Measurements from ENCODE around the gene CHST8.

Gene CHST8

GRCh38 chr19:33675501-33676124 lies 53.9 kb downstream of the CHST8 start:
- peak in 1 of 2 experiments; percentile 27 for DNase-seq

DNA sequence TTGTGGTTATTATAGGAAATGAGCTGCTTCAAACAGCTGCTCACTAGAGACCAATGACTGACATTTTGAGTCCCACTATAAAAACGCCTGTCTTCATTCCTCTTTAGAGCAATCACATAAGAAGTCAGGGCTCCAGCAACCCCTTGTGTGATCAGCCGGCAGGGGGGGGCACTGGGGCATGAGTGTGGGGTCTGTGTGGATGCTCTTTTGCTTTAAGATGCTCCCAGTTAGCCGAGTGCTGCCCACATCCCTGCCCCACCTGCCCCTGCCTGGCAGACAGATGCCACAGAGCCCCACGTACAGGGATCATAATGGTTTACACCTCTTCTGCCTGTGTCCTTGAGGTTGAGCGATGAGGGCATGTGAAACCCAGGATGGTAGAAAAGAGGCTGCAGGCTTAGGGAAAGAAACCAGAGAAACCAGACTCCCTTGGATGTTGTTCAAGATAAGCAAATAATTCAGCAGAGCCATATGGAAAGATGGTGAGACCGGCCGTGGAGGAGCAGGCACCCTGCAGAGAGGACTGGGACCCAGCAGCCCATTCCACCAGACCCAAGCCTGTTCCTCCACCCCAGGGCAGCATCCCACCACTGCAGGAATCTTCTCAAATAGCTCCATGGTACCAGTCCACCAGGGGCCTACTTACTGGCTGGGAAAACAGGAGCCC lies 55.4 kb downstream of the CHST8 start:
- DNase-seq = peak in 1 of 2 experiments; percentile 25

- DNase-seq = no peak
Observed at GRCh38 chr19:33677745-33678426, 56.1 kb downstream of the CHST8 start.

DNA sequence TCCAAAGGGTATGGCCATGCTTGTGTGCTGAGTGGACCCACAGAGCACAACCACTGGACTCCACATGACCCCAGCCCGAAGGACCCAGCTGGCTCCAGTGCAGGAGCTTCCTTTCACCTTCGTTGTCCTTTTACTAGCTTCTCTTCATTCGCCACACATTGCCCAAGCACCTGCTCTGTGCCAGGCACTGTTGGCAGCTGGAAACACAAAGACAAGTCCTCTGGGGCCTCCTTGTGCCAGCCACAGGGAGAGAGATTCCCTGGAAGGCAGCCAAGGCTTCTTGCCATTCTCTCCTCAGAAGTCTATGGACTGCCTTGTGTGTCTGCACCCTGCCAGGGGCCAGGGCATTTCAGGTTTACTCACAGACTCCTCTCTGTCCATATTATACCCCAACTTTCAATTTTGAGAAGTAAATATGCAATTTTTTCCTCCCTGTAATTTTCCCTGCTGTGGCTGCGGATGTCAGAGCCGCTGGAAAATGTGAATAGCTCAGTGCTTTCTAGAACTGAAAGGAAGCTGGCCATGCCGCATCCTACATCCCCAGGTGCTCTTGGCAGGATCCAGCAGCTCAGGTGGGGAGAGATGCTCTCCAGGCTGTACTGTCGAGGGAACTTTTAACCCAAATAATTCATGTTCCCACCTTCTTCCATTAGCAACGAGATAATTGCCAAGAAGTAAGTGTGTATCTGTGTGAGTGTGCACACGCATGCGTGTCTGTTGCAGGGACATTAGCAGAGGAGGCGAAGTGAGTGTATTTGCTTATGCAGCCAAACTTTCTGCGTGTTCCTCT lies 57.2 kb downstream of the CHST8 start:
- DNase-seq = peak; percentile 70 to 90

DNA sequence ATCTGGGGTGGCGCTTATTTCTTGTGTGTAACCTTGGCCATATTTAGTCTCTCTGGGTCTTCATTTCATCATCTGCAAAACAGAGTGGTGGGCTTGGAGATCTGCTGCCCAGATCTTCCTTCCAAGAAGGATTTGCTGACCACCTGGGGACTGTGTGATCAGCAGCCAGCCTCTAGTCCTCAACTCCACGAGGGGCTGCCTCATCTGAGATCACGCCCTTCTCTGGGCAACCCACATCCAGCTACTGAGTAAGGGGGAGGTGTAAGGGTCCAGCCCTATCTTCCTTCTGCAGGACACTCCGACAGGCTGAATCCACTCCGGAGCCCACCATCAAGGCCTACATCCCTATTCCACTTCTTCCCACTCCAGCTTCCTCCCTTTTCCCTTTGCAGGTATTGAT lies 57.9 kb downstream of the CHST8 start:
- DNase-seq = no peak

DNA sequence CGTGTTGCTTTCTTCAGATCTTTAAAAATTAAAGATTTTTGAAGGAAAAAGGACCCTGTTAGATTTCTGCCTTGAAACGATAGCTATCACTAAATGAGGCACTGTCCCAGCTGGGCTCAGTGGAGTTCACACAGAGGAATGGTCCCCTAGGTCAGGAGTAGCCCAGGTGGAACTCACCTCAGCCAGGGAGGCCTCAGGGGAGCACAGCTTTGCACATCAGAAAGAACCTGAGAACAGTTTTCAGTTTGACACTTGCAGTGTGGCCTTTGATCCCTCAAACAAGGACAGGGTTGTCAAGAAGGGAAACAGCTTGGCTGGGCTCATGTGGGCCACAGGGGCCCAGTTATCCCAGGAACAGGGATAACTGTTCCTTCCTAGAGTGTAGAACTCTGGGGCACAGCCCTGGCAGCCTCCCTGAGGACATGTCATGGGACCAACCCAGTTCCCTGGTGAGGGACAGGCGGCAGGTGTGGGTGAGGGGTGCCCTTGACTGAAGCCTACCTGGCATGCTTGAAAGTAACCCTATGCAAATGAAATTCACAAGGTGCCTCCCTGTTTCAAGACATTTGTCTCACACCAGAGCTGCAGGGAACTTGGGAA lies 59.4 kb downstream of the CHST8 start:
- no peak for DNase-seq

- DNase-seq = no peak
Observed at GRCh38 chr19:33683881-33684537, 62.3 kb downstream of the CHST8 start.

DNA sequence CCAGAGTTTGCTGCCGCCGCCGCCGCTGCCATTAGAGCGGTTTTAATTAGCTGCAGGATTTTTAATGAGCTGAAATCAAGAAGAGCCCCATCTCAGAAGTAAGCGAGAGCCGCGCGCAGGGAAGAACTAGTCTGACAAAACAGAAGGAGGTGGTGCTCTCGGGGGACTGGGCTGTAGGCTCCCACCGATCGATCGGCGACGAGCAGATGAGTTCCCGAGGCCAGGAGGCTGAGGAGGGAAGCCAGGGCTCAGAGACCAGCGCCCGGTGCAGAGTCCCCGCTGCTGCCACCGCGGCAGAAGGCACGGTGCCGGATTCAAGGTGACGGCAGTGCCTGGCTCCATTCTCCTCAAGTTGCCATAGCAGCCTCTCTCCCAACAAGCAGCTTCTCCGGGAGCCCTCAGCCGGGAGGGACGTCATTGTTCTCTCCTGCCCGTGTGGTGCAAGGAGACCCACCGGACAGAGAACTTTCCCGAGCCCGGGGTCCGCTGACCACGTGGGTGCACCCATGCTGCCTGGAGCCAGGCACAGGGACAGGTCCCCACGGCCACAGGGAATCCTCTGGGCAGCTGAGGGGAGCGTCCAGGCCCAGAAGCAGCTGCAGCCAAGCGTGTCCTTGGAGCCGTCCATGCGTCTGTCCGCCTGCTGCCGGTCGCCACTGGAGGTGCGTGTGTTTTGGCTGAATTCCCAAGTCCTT lies 62.9 kb downstream of the CHST8 start:
- DNase-seq = peak; percentile 63 to 70

DNA sequence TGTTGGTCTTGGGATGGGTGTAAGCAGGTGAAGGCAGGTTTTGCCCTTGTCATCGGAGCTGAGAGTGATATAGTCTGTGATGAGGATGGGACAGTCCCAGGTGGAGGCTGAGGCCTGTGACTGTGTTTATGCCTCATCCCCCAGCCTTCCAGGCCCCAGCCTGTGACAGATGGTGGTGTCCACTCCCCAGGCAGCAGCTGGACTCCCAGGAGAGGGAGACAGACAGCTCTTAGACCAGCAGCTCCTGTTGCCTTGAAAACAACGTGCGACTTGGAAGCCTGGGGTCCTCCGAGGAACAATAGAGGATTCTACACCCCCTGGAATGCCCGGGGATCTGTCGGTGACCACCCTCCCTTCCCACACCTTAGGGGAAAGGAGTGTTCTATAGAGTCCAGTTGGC lies 63.8 kb downstream of the CHST8 start:
- DNase-seq = peak; percentile 48 to 58

DNA sequence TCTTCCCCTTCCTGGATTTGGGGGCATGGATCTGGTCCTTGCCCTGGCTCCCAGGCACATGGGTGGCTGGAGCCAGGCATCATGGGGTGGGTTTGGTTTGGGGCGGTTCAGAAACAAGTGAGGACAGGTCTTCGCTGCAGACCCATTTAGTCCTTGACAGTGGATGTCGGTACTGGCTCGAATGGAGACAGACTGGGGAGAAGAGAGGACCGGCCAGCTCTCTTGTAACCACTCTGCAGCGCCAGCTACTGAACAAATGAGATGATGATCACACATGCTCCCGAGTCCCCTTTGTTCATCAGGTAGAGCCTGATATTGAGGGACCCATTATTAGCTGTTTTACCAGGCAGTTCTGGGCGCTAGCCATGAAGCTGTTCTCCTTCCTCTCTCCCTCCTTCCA lies 64.5 kb downstream of the CHST8 start:
- no peak for DNase-seq

DNA sequence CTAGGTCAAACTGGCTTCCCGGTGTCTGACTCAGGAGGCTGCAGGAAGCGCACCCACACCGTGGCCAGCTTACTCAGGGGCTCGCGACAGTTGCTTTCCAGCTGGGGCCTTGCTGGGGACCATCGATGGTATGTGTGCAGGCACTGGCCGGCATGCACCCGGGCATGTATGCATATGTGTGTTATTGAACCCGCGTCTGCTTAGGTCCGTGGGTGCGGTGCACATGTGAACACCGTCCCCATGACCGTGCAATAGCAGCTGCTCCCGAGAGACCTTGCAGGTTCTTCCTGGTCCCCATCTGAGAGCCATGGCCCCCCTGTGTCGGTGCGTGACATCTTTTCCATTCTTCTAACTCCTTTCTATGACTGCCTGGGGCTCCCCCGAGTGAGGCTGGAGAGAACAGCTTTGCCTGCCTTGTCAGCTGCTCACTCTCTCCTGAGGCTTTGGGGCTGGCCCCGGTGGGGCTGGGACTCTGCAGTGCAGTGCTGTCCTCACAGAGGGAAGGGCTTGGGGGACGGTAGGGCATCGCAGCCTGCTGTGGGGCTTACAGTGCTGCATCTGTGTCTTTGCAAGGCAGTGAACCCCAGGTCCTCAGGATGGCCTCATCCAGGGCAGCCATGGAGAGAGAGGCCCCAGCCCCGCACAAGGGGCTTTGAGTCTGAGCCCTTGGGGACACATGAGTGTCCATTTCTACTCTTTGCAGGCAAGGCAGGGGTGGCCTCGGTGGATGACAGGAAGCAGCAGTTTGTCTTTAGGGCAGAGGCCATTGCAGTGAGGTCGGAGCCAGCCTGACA lies 65.1 kb downstream of the CHST8 start:
- DNase-seq = no peak

- DNase-seq = no peak
Observed at GRCh38 chr19:33687481-33688170, 65.9 kb downstream of the CHST8 start.

GRCh38 chr19:33688171-33688992 lies 66.6 kb downstream of the CHST8 start:
- DNase-seq = no peak

DNA sequence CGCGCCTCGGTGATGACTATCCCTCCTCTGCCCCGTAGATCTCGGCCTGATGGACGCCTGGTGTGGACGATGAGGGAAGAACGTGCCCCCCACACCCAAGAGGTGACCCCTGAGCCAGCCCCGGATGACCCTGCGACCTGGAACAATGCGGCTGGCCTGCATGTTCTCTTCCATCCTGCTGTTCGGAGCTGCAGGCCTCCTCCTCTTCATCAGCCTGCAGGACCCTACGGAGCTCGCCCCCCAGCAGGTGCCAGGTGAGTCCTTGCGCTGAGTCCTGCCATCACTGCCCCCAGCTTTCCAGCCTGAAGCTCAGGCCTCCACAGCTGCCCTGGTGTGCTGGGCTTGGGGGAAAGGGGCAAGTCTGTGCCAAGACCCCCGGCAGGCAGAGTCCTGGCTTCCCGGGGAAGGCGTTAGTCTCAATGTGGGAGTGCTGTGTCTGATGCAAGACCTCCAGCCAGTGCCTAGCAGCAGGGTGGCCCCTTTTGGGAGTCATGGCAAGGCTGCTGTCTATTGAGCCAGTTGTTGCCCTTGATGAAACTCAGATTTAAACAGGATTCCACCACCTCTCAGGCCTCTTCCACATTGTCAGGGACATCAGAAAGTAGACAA lies 67.5 kb downstream of the CHST8 start:
- DNase-seq = no peak

GRCh38 chr19:33689868-33690267 lies 68.1 kb downstream of the CHST8 start:
- peak in 1 of 2 experiments; percentile 17 for DNase-seq

GRCh38 chr19:33690378-33691029 lies 68.8 kb downstream of the CHST8 start:
- DNase-seq = peak; percentile 65 to 78

GRCh38 chr19:33691030-33691427 lies 69.3 kb downstream of the CHST8 start:
- DNase-seq = no peak

- no peak for DNase-seq
Observed at GRCh38 chr19:33691736-33692135, 70.0 kb downstream of the CHST8 start.
